ENCODE data around the gene STMP1. TPM values are rescaled to one million over a fixed set of nuclear protein-coding genes. Genes with fewer than 3 reads are reported as not detected.
"Not testable (repeated sequence)": the region's sequence is repeated elsewhere in the genome, so short reads cannot be mapped to it uniquely, and the experiment has no call there.

The STMP1 gene
- total RNA-seq, 1 experiment from 2014 or later, result 18.7 TPM

- in situ Hi-C loops (cut with HindIII; ENCODE audit: low pct_unique_long_range_greater_than_20kb, low sequenced_read_pairs), result no loop called here
- DNase-seq (ENCODE audit: low read depth, low spot score), result no peak
Observed at GRCh38 chr7:135659159-135659846, 3.0 kb upstream of the STMP1 start.

GRCh38 chr7:135661311-135662122 is 797 bp upstream of the STMP1 start:
- no peak for DNase-seq (ENCODE audit: low read depth, low spot score)
- in situ Hi-C loops (cut with HindIII; ENCODE audit: low pct_unique_long_range_greater_than_20kb, low sequenced_read_pairs), result no loop called here

DNA sequence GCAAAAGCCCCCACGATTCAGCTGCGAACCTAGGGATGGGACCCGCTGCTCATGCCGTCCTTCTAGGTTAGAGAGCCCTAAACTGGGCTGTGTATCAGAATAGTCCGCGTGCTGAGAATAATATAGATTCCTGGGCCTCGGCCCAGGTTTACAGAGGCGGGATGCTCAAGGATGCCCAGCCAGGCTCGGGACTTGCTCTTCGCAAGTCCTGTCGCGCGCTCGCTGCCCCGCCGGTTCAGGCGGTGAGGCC is 266 bp upstream of the STMP1 start:
- DNase-seq (ENCODE audit: low read depth, low spot score), result no peak
- in situ Hi-C loops (cut with HindIII; ENCODE audit: low pct_unique_long_range_greater_than_20kb, low sequenced_read_pairs), result no loop called here

GRCh38 chr7:135664046-135664589 is 1.8 kb downstream of the STMP1 start:
- in situ Hi-C loops (cut with HindIII; ENCODE audit: low pct_unique_long_range_greater_than_20kb, low sequenced_read_pairs), result no loop called here
- no peak for DNase-seq (ENCODE audit: low read depth, low spot score)

DNA sequence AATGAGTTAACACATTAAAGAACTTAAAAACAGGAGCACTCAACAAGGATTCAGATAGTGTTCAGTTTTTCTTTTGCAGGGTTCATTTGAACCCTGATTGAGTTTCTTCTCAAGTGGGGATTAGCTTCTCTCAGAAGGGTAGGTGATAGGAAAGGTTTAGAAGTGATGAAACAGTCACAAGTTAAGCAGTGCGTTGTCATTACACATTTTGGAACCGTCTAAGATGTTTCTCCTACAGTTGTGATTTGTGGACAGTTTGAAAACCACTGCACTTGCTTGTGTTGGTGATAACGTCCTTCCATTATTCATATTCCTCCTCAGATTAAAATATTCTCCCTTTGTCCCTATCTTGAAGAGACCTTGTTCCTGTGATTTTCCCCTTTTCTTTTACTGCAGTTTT is 2.7 kb downstream of the STMP1 start:
- in situ Hi-C loops (cut with HindIII; ENCODE audit: low pct_unique_long_range_greater_than_20kb, low sequenced_read_pairs), result no loop called here
- DNase-seq (ENCODE audit: low read depth, low spot score), result no peak

DNA sequence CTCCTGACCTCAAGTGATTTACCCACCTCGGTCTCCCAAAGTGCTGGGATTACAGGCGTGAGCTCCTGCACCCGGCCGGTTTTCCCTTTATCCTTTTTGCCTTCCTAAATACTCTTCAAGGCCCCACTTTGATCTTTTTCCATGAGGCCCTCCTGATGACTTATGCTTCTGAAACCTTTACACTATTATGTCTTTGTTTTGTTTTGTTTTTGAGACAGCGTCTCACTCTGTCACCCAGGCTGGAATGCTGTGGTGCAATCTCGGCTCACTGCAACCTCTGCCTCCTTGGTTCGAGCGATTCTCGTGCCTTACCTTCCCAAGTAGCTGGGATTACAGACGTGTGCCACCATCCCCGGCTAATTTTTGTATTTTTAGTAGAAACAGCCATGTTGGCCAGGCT is 3.8 kb downstream of the STMP1 start:
- no peak for DNase-seq (ENCODE audit: low read depth, low spot score)
- in situ Hi-C loops (cut with HindIII; ENCODE audit: low pct_unique_long_range_greater_than_20kb, low sequenced_read_pairs), result no loop called here

- in situ Hi-C loops (cut with HindIII; ENCODE audit: low pct_unique_long_range_greater_than_20kb, low sequenced_read_pairs), result no loop called here
- no peak for DNase-seq (ENCODE audit: low read depth, low spot score)
Observed at GRCh38 chr7:135666846-135667245, 4.5 kb downstream of the STMP1 start.

GRCh38 chr7:135667626-135668025 is 5.3 kb downstream of the STMP1 start:
- DNase-seq (ENCODE audit: low read depth, low spot score); in situ Hi-C loops (cut with HindIII; ENCODE audit: low pct_unique_long_range_greater_than_20kb, low sequenced_read_pairs): not testable (repeated sequence)

DNA sequence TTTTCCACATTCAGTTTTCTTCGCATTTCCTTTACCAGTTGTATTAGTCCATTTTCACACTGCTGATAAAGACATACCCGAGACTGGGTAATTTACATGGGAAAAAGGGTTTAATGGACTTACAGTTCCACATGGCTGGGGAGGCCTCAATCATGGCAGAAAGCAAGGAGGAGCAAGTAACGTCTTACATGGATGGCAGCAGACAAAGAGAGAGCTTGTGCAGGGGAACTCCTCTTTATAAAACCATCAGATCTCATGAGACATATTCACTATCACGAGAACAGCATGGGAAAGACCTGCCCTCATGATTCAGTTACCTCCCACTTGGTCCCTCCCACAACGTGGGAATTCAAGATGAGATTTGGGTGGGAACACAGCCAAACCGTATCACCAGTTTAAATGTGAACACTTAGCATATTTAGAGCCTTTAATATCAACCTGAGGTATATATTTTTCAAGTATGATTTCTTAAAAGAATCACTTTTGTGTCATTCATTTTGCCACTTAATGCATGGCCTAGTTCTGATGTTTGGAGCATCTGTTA is 6.6 kb downstream of the STMP1 start:
- DNase-seq (ENCODE audit: low read depth, low spot score); in situ Hi-C loops (cut with HindIII; ENCODE audit: low pct_unique_long_range_greater_than_20kb, low sequenced_read_pairs): not testable (repeated sequence)

DNA sequence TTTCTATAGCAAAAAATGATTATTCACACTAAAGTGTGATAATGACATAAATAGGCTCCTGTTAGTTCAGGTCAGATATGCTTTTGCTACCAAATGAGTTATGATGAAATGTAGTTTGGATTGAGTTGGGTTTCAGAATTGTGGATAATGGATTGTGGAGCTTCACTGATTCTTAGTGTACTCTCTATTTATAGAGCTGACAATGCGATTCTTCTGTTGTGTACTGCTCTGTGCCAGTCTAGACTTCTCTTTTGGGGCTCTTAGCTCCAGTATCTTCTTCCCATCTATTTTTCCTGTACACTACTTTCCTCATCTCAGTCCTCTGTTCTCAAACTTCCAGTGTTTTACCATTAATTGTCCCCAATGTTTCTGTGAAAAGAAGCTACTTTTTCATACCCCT is 7.5 kb downstream of the STMP1 start:
- in situ Hi-C loops (cut with HindIII; ENCODE audit: low pct_unique_long_range_greater_than_20kb, low sequenced_read_pairs), result no loop called here

DNA sequence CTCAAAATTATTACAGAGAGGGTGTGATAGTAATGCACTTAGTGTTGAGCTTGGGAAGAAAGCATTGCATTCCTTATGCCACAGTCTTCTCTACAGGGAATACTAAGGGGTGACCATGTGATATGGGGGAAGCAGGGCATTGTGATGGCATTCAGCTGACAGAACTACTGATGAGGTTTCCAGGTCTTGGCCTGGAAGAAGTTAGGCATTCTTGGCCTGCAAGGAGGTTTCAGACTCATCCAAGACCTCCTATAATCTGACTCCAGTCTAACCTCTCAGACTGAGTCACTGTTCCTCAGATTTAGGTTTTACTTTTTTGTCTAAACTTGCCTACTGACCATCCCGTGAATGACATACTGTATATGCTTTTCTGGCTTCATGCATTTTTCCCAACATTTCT is 7.9 kb downstream of the STMP1 start:
- DNase-seq (ENCODE audit: low read depth, low spot score), result peak; percentile 49
- in situ Hi-C loops (cut with HindIII; ENCODE audit: low pct_unique_long_range_greater_than_20kb, low sequenced_read_pairs), result no loop called here

More for the DNA sequence above, 7.5 kb downstream of the STMP1 start:
- DNase-seq (ENCODE audit: low read depth, low spot score), result no peak

- peak; percentile 87 for DNase-seq (ENCODE audit: low read depth, low spot score)
- in situ Hi-C loops (cut with HindIII; ENCODE audit: low pct_unique_long_range_greater_than_20kb, low sequenced_read_pairs), result no loop called here
Observed at GRCh38 chr7:135672560-135673359, 10.4 kb downstream of the STMP1 start.

GRCh38 chr7:135673360-135673706 is 11.0 kb downstream of the STMP1 start:
- in situ Hi-C loops (cut with HindIII; ENCODE audit: low pct_unique_long_range_greater_than_20kb, low sequenced_read_pairs), result no loop called here

DNA sequence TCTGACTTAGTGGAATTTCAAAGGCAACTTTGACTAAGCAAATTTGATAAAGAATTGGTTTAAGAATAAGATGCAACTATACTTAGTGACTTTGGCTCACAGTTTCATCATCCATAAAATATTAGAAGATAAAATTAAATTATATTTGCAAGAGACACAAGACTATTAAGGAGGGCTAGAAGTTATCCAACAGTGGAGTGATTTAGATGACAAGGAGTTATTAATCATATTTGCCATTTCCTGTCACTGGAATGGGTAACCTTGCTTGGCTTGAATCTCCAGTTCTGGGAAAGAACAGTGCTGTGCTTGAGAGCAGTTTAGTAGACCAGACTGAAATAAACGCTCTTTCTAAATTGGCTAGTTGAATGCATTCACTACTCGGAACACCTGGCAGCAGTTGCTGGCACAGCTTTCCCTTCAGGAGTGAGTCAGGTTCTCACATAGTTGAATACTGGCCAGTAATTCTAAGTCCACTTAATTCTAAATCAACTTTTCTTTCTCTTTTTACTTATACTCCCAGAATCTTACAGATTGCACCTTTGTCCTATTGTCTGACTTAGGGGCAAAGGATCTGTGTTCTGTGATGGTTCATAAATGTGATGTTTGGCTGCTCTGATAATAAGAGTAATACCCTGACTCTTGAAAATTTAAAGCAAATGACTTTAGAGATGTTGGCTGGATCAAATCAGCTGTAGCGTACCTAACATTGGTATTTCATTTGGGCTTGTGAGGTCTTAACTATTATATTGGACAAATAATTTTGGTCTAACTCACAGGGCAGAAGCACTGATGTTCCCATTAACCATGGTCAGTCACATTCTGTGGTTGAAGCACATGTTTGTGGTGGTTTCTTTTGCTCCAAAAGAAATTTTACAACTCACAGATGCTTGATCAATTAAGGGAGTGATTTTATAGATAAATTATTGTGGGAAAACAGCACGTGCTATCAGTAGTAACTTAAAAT is 16.6 kb downstream of the STMP1 start:
- DNase-seq (ENCODE audit: low read depth, low spot score), result no peak
- in situ Hi-C loops (cut with HindIII; ENCODE audit: low pct_unique_long_range_greater_than_20kb, low sequenced_read_pairs), result no loop called here

More at GRCh38 chr7:135673360-135673706, 11.0 kb downstream of the STMP1 start:
- no peak for DNase-seq (ENCODE audit: low read depth, low spot score)

- in situ Hi-C loops (cut with HindIII; ENCODE audit: low pct_unique_long_range_greater_than_20kb, low sequenced_read_pairs), result no loop called here
Observed at GRCh38 chr7:135681762-135682161, 19.4 kb downstream of the STMP1 start.

DNA sequence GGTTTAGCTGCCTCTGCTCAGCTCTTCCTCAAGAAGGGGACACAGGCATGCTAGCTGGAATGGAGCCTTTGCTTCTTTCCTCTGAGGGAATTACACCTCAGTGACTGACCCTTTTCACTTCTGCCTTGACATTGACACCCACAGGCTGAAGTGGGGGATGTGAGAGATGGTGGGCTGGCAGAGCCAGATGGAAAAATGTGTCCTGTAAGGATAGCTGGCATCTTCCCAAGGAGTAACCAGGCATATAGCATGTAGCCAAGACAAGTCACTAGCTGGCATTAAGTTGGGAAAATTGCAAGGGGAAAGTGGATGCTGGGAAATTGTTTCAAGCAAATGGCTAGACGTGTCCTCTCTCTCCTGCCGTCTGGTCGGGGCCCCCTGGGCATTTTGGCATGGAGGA is 19.9 kb downstream of the STMP1 start:
- in situ Hi-C loops (cut with HindIII; ENCODE audit: low pct_unique_long_range_greater_than_20kb, low sequenced_read_pairs), result no loop called here
- no peak for DNase-seq (ENCODE audit: low read depth, low spot score)

More at GRCh38 chr7:135681762-135682161, 19.4 kb downstream of the STMP1 start:
- DNase-seq (ENCODE audit: low read depth, low spot score), result no peak

- no peak for DNase-seq (ENCODE audit: low read depth, low spot score)
- in situ Hi-C loops (cut with HindIII; ENCODE audit: low pct_unique_long_range_greater_than_20kb, low sequenced_read_pairs), result no loop called here
Observed at GRCh38 chr7:135683609-135684008, 21.3 kb downstream of the STMP1 start.
